H1 (cell line): ENCODE data around the gene QPCTL. TPM values are rescaled to one million over a fixed set of nuclear protein-coding genes. Genes with fewer than 3 reads are reported as not detected.

Experiments used
- CTCF ChIA-PET: fragments of 300-600 bp; sonication (Branson Sonifier 250); formaldehyde crosslinking; loops from one replicate; lab custom pipeline; 2021; ENCODE audit not compliant: partially characterized antibody; lab: Charles Lee
- POLR2A ChIA-PET: fragments of 300-600 bp; sonication (Branson Sonifier 250); formaldehyde crosslinking; loops from one replicate; lab custom pipeline; 2021; ENCODE audit warnings: inconsistent platforms; ENCODE audit not compliant: partially characterized antibody; lab: Charles Lee
- DNase-seq, 2 experiments: peaks; one replicate each; pipeline versions ENCODE4 v3.0.0 to v3.0.0-alpha.2; 2010 to 2022; ENCODE audit warnings: low spot score in 2 of 2, low read depth in 1 of 2, mixed read lengths in 1 of 2
- FAIRE-seq: peaks from 2 replicates; lab custom pipeline; 2011; peaks lifted over from hg19 to GRCh38; lab: Jason Lieb, UNC
- H2AFZ ChIP-seq: 2 replicates; pipeline ENCODE4 v1.8.1; 2012; ENCODE audit warnings: low read length, inconsistent platforms
- H2AK5ac ChIP-seq: 2 replicates; pipeline ENCODE4 v1.6.1; 2013; ENCODE audit warnings: low read depth, low read length
- H2BK120ac ChIP-seq: replicated peaks from 2 replicates; pipeline ENCODE3; 2013; ENCODE audit warnings: low read depth, low read length, inconsistent platforms
- H2BK12ac ChIP-seq: 2 replicates; pipeline ENCODE4 v1.6.1; 2013; ENCODE audit warnings: low read depth, low read length
- H2BK15ac ChIP-seq: 2 replicates; pipeline ENCODE4 v1.6.1; 2013; ENCODE audit warnings: low read length
- H2BK20ac ChIP-seq: 2 replicates; pipeline ENCODE4 v1.6.1; 2013; ENCODE audit warnings: low read length
- H2BK5ac ChIP-seq: 2 replicates; pipeline ENCODE4 v1.6.1; 2013; ENCODE audit warnings: low read depth, low read length
- H3K14ac ChIP-seq: 2 replicates; pipeline ENCODE4 v1.6.1; 2013; ENCODE audit warnings: inconsistent platforms; ENCODE audit not compliant: insufficient read length
- H3K18ac ChIP-seq: 2 replicates; pipeline ENCODE4 v1.6.1; 2013; ENCODE audit warnings: low read length; ENCODE audit errors: extremely low read depth
- H3K23ac ChIP-seq: 2 replicates; pipeline ENCODE4 v1.6.1; 2013; ENCODE audit warnings: inconsistent platforms; ENCODE audit not compliant: insufficient read length
- H3K23me2 ChIP-seq: 2 replicates; pipeline ENCODE4 v1.6.1; 2013; ENCODE audit warnings: low read depth, low read length
- H3K27ac ChIP-seq: 2 replicates; pipeline ENCODE4 v1.6.1; 2011; ENCODE audit warnings: low read depth, low read length, inconsistent platforms
- H3K27me3 ChIP-seq, 4 experiments: replicated peaks in 1 of 4; 1 replicate in 1 of 4; 2 replicates in 3 of 4; pipeline versions ENCODE4 v1.6.1 to v1.8.1; 2011 to 2013; ENCODE audit warnings: low read length in 3 of 4, mild to moderate bottlenecking in 3 of 4, inconsistent platforms in 2 of 4, mixed read lengths in 2 of 4, moderate library complexity in 1 of 4; ENCODE audit not compliant: control insufficient read depth in 3 of 4, insufficient read depth in 3 of 4; ENCODE audit errors: extremely low read depth in 1 of 4
- H3K36me3 ChIP-seq, 4 experiments: 2 replicates each; pipeline versions ENCODE4 v1.6.1 to v1.8.1; 2011 to 2013; ENCODE audit warnings: mild to moderate bottlenecking in 4 of 4, low read length in 3 of 4, moderate library complexity in 2 of 4, control low read depth in 1 of 4, inconsistent platforms in 1 of 4; ENCODE audit not compliant: insufficient read depth in 4 of 4, control insufficient read depth in 2 of 4
- H3K4ac ChIP-seq: replicated peaks from 2 replicates; pipeline ENCODE3; 2013; ENCODE audit warnings: low read length, low read depth, mixed read lengths, inconsistent platforms; ENCODE audit not compliant: insufficient read length
- H3K4me1 ChIP-seq, 4 experiments: replicated peaks in 1 of 4; 1 replicate in 1 of 4; 2 replicates in 3 of 4; pipeline versions ENCODE4 v1.6.1 to v1.8.1; 2011 to 2013; ENCODE audit warnings: low read length in 3 of 4, inconsistent platforms in 2 of 4, mixed read lengths in 1 of 4; ENCODE audit not compliant: insufficient read depth in 4 of 4, control insufficient read depth in 3 of 4
- H3K4me2 ChIP-seq, 2 experiments: 2 replicates each; pipeline versions ENCODE4 v1.6.1 to v1.8.1; 2011 to 2013; ENCODE audit warnings: low read depth in 2 of 2, low read length in 2 of 2, control low read depth in 1 of 2, inconsistent platforms in 1 of 2, mild to moderate bottlenecking in 1 of 2; ENCODE audit not compliant: insufficient read depth in 1 of 2
- H3K4me3 ChIP-seq, 4 experiments: fragments of 200-600, 300-600 bp in 1 of 4; sonication (generic), shearing (Covaris generic), sonication (Bioruptor Twin) in 1 of 4; 2 replicates each; pipeline versions ENCODE4 v1.5.1 to v1.8.1; 2011 to 2016; ENCODE audit warnings: low read length in 4 of 4, low read depth in 3 of 4, control low read depth in 2 of 4, inconsistent platforms in 2 of 4, mild to moderate bottlenecking in 2 of 4, mixed read lengths in 1 of 4, moderate library complexity in 1 of 4; ENCODE audit not compliant: insufficient read depth in 2 of 4; ENCODE audit errors: extremely low read depth in 1 of 4
- H3K56ac ChIP-seq: replicated peaks from 2 replicates; pipeline ENCODE3; 2013; ENCODE audit warnings: low read depth, mild to moderate bottlenecking, mixed read lengths, low read length, inconsistent platforms; ENCODE audit not compliant: insufficient read length
- H3K79me1 ChIP-seq: 2 replicates; pipeline ENCODE4 v1.6.1; 2013; ENCODE audit warnings: low read depth, low read length, control low read depth
- H3K79me2 ChIP-seq, 2 experiments: 2 replicates each; pipeline versions ENCODE4 v1.6.1 to v1.8.1; 2012 to 2013; ENCODE audit warnings: low read length in 2 of 2, mild to moderate bottlenecking in 2 of 2, inconsistent platforms in 1 of 2; ENCODE audit not compliant: insufficient read depth in 2 of 2, control insufficient read depth in 1 of 2
- H3K9ac ChIP-seq, 4 experiments: replicated peaks in 1 of 4; 1 replicate in 1 of 4; 2 replicates in 3 of 4; pipeline versions ENCODE4 v1.6.1 to v1.8.1; 2011 to 2013; ENCODE audit warnings: low read depth in 3 of 4, low read length in 3 of 4, control low read depth in 2 of 4, mild to moderate bottlenecking in 2 of 4, moderate library complexity in 2 of 4, inconsistent platforms in 1 of 4; ENCODE audit errors: extremely low read depth in 1 of 4
- H3K9me3 ChIP-seq, 2 experiments: 2 replicates each; pipeline versions ENCODE4 v1.6.1 to v1.8.1; 2012 to 2013; ENCODE audit warnings: mild to moderate bottlenecking in 2 of 2, moderate library complexity in 2 of 2, control low read depth in 1 of 2, inconsistent platforms in 1 of 2, low read depth in 1 of 2, low read length in 1 of 2, mixed read lengths in 1 of 2; ENCODE audit not compliant: insufficient read depth in 2 of 2
- H4K20me1 ChIP-seq, 2 experiments: replicated peaks in 1 of 2; 2 replicates each; pipeline versions ENCODE3 to v1.8.1; 2011 to 2013; ENCODE audit warnings: inconsistent platforms in 2 of 2, low read length in 2 of 2, mild to moderate bottlenecking in 1 of 2; ENCODE audit not compliant: insufficient read depth in 2 of 2, control insufficient read depth in 1 of 2
- H4K5ac ChIP-seq: 2 replicates; pipeline ENCODE4 v1.6.1; 2013; ENCODE audit warnings: low read length, low read depth, mixed read lengths, inconsistent platforms; ENCODE audit not compliant: insufficient read length
- H4K8ac ChIP-seq: 2 replicates; pipeline ENCODE4 v1.8.0; 2013; ENCODE audit warnings: mild to moderate bottlenecking, moderate library complexity, low read length, inconsistent platforms; ENCODE audit not compliant: insufficient read depth; ENCODE audit errors: extremely low read depth
- H4K91ac ChIP-seq: replicated peaks from 2 replicates; pipeline ENCODE3; 2013; ENCODE audit warnings: low read length, mixed read lengths, inconsistent platforms; ENCODE audit not compliant: insufficient read length
- CEBPB ChIP-seq: IDR thresholded peaks from 2 replicates; pipeline ENCODE4 v1.6.1; 2012; ENCODE audit warnings: low read depth, low read length
- CHD2 ChIP-seq: IDR thresholded peaks from 2 replicates; pipeline ENCODE4 v1.6.1; 2012; ENCODE audit warnings: low read length, improper control_type of control experiment
- GTF2F1 ChIP-seq: IDR thresholded peaks from 2 replicates; pipeline ENCODE4 v1.6.1; 2012; ENCODE audit warnings: low read depth, low read length, improper control_type of control experiment, borderline replicate concordance
- JUND ChIP-seq: IDR thresholded peaks from 2 replicates; pipeline ENCODE4 v1.6.1; 2011; ENCODE audit warnings: mild to moderate bottlenecking, improper control_type of control experiment, low read length
- KDM1A ChIP-seq: fragments of 200-600, 300-600 bp; sonication (generic); IDR thresholded peaks from 2 replicates; pipeline ENCODE4 v1.7.1; 2016; ENCODE audit warnings: mild to moderate bottlenecking, low read length, borderline replicate concordance
- MAX ChIP-seq: IDR thresholded peaks from 2 replicates; pipeline ENCODE4 v1.6.1; 2012; ENCODE audit warnings: inconsistent platforms
- NRF1 ChIP-seq: IDR thresholded peaks from 2 replicates; pipeline ENCODE4 v1.6.1; 2011; ENCODE audit warnings: mild to moderate bottlenecking, low read depth, low read length, improper control_type of control experiment
- PHF8 ChIP-seq: fragments of 200-600 bp; sonication (generic); conservative IDR thresholded peaks from 2 replicates; pipeline ENCODE4 v1.7.1; 2012; ENCODE audit warnings: low read depth, mild to moderate bottlenecking, inconsistent platforms, low read length, moderate library complexity
- POLR2AphosphoS5 ChIP-seq: IDR thresholded peaks from 2 replicates; pipeline ENCODE4 v1.6.1; 2011; ENCODE audit warnings: low read depth, low read length
- RXRA ChIP-seq: IDR thresholded peaks from 2 replicates; pipeline ENCODE4 v1.6.1; 2011; ENCODE audit warnings: low read depth, mild to moderate bottlenecking, low read length, moderate library complexity; ENCODE audit not compliant: insufficient read depth
- SIRT6 ChIP-seq: IDR thresholded peaks from one replicate; pipeline ENCODE4 v1.7.1; 2012; ENCODE audit warnings: low read length, inconsistent platforms
- SIX5 ChIP-seq: IDR thresholded peaks from 2 replicates; pipeline ENCODE4 v1.6.1; 2011; ENCODE audit warnings: mild to moderate bottlenecking, low read depth, low read length
- USF2 ChIP-seq: IDR thresholded peaks from 2 replicates; pipeline ENCODE4 v1.6.1; 2011; ENCODE audit warnings: low read length, improper control_type of control experiment
- YY1 ChIP-seq: IDR thresholded peaks from 2 replicates; pipeline ENCODE4 v1.6.1; 2011; ENCODE audit warnings: low read depth, mild to moderate bottlenecking, low read length
- WGBS, 2 experiments: shearing (Covaris generic) in 1 of 2; methylation state at CpG; one replicate each; pipeline versions ENCODE4 v1.1.6 to v1.1.7; 2013 to 2015; ENCODE audit warnings: low lambda C conversion rate in 2 of 2, mixed read lengths in 2 of 2, inconsistent platforms in 1 of 2, low coverage in 1 of 2, missing lambda C conversion rate in 1 of 2; ENCODE audit not compliant: insufficient replicate concordance in 2 of 2, insufficient coverage in 1 of 2, insufficient read length in 1 of 2; ENCODE audit errors: extremely low coverage in 1 of 2, missing lambda C conversion rate in 1 of 2; 5-methylcytosine and 5-hydroxymethylcytosine counted together
- polyA plus RNA-seq, 7 experiments: library from polyadenylated mRNA; depleted of rRNA in 3 of 7; stranded (reverse) in 5 of 7; unstranded in 2 of 7; fragments of >200 nt in 5 of 7; fragments of 200-250 nt in 2 of 7; gene quantifications; 1 replicate in 5 of 7; 2 replicates in 1 of 7; 4 replicates in 1 of 7; pipeline versions ENCODE4 v1.2.1 to v1.2.3, GENCODE V29; 2011 to 2013; ENCODE audit warnings: missing spikeins in 2 of 7, mixed read lengths in 2 of 7
- total RNA-seq: library from RNA; stranded (reverse); fragmentation: NEBNext Ultra II Directional; extraction: Animal tissue kit (Norgen Biotek cat#: 25700); gene quantifications from 2 replicates; pipeline ENCODE4 v1.2.1, GENCODE V29; 2021

Gene QPCTL
- total and polyA plus RNA-seq, 2 of the 8 experiments (the other 6 are each of a cell fraction or from before 2014, with no cell fraction given) = 25.2 to 35.3 TPM

- no peak overlapping the region for H2BK15ac ChIP-seq
- ChIA-PET POLR2A (interaction anchor here (0.6 to 20.0 kb wide), 13 partner anchors 10 to 144 kb away, joined by 3 to 284 read pairs (median 4); partner anchors contain the start of genes FBXO46, QPCTL, SIX5 and SNRPD2), CTCF (interaction anchor here (0.6 to 4.2 kb wide), 10 partner anchors 11 to 275 kb away, joined by 3 to 14 read pairs (median 4); partner anchors contain the start of genes FBXO46, QPCTL, SIX5 and SNRPD2)
- H4K8ac ChIP-seq = no peak overlapping the region
- H3K23ac ChIP-seq = no peak overlapping the region
- no peak overlapping the region for H2BK5ac ChIP-seq
- no peak overlapping the region for H3K4me3 ChIP-seq
- FAIRE-seq (no peak), DNase-seq (no peak)
- H3K56ac ChIP-seq = no peak overlapping the region
- no peak overlapping the region for H3K27ac ChIP-seq
- peaks cover 8% of the 10 kb centered on the region for H3K79me1 ChIP-seq
- H4K5ac ChIP-seq = no peak overlapping the region
- peaks cover 5% of the 10 kb centered on the region in 2 experiments for H4K20me1 ChIP-seq
- H3K27me3 ChIP-seq = no peaks in the 10 kb centered on the region
- H3K79me2 ChIP-seq = peaks cover 8 to 44% of the 10 kb centered on the region in 2 experiments
- H4K91ac ChIP-seq = no peak overlapping the region
- no peaks in the 10 kb centered on the region for H3K9me3 ChIP-seq
- no peak overlapping the region for H3K14ac ChIP-seq
- peaks cover 13% of the 10 kb centered on the region for H3K23me2 ChIP-seq
- H3K4me1 ChIP-seq = peaks cover 0 to 13% (median 10%) of the 10 kb centered on the region in 4 experiments; a peak in 6 of 7 replicates
- peaks cover 0 to 25% (median 11%) of the 10 kb centered on the region in 4 experiments; a peak in 6 of 8 replicates for H3K36me3 ChIP-seq
- no peak overlapping the region for H2AK5ac ChIP-seq
- peak overlapping the region in 1 of 2 experiments; percentile 100; a peak in 1 of 4 replicates for H3K4me2 ChIP-seq
- no peak overlapping the region for H2BK120ac ChIP-seq
- no peak overlapping the region for H2AFZ ChIP-seq
- no peak overlapping the region for H3K18ac ChIP-seq
- H2BK12ac ChIP-seq = no peak overlapping the region
- no peak overlapping the region for H2BK20ac ChIP-seq
- no peak overlapping the region for H3K4ac ChIP-seq
- peak overlapping the region in 1 of 4 experiments; percentile 59; a peak in 2 of 7 replicates for H3K9ac ChIP-seq
- 92% methylated on average over 3 of the region's 3 CpGs; no CpG with 5 or more reads in 1 of the 2 experiments for WGBS, 2 experiments
- TF ChIP-seq RXRA = no peak
- TF ChIP-seq USF2 = no peak
- TF ChIP-seq KDM1A = no peak
- no peak for TF ChIP-seq SIX5
- TF ChIP-seq NRF1 = no peak
- TF ChIP-seq GTF2F1 = no peak
- TF ChIP-seq MAX = no peak
- no peak for TF ChIP-seq YY1
- TF ChIP-seq PHF8 = no peak
- no peak for TF ChIP-seq CHD2
- no peak for TF ChIP-seq JUND
- TF ChIP-seq SIRT6 = no peak
- TF ChIP-seq CEBPB = no peak
- no peak for TF ChIP-seq POLR2AphosphoS5
Observed at GRCh38 chr19:45715139-45715538, 22.7 kb downstream of the QPCTL start.
